ENCODE results near the gene ANKRD65.
A peak's percentile ranks its signal among the peaks of the same experiment; 100 is the strongest.
"Not testable (repeated sequence)": the region's sequence is repeated elsewhere in the genome, so short reads cannot be mapped to it uniquely, and the experiment has no call there.

Gene ANKRD65

GRCh38 chr1:1412311-1412902, 8.7 kb downstream of the ANKRD65 start:
- DNase-seq = not testable (repeated sequence)

GRCh38 chr1:1411626-1412025, 9.4 kb downstream of the ANKRD65 start:
- DNase-seq = no peak

GRCh38 chr1:1410238-1410637, 10.8 kb downstream of the ANKRD65 start:
- not testable (repeated sequence) for DNase-seq

- no peak for DNase-seq
Measured at GRCh38 chr1:1407636-1408318, 13.3 kb downstream of the ANKRD65 start.

- DNase-seq = peak; percentile 91
Measured at GRCh38 chr1:1406821-1407635, 14.0 kb downstream of the ANKRD65 start, which contains the start of gene MRPL20. MRPL20 (minus strand) TSS chr1:1407293; CDS start chr1:1407217, 76 bp downstream.

GRCh38 chr1:1406101-1406820, 14.8 kb downstream of the ANKRD65 start:
- DNase-seq = no peak

- DNase-seq = no peak
Measured at GRCh38 chr1:1403653-1404052, 17.4 kb downstream of the ANKRD65 start.

- not testable (repeated sequence) for DNase-seq
Measured at GRCh38 chr1:1402901-1403392, 18.1 kb downstream of the ANKRD65 start.

- DNase-seq = no peak
Measured at GRCh38 chr1:1402072-1402900, 18.8 kb downstream of the ANKRD65 start.

- DNase-seq = no peak
Measured at GRCh38 chr1:1401457-1402010, 19.5 kb downstream of the ANKRD65 start.

- no peak for DNase-seq
Measured at GRCh38 chr1:1400576-1401456, 20.3 kb downstream of the ANKRD65 start.

GRCh38 chr1:1399872-1400575, 21.1 kb downstream of the ANKRD65 start:
- no peak for DNase-seq

- DNase-seq = peak; percentile 99
Measured at GRCh38 chr1:1399187-1399871, 21.7 kb downstream of the ANKRD65 start, which contains the start of gene CCNL2. CCNL2 (minus strand) TSS chr1:1399335; CDS start chr1:1399306, 29 bp downstream.

- no peak for DNase-seq
Measured at GRCh38 chr1:1398677-1399186, 22.3 kb downstream of the ANKRD65 start.

GRCh38 chr1:1397839-1398523, 23.1 kb downstream of the ANKRD65 start:
- no peak for DNase-seq

GRCh38 chr1:1395166-1395565, 25.9 kb downstream of the ANKRD65 start:
- DNase-seq = no peak

GRCh38 chr1:1394116-1394515, 27.0 kb downstream of the ANKRD65 start:
- no peak for DNase-seq

GRCh38 chr1:1393428-1393827, 27.6 kb downstream of the ANKRD65 start:
- DNase-seq = no peak

Data from COR-L47 (cell line).